Measurements from ENCODE around the gene IFIT1B. TPM values are rescaled to one million over a fixed set of nuclear protein-coding genes. Genes with fewer than 3 reads are reported as not detected.
A peak's percentile ranks its signal among the peaks of the same experiment; 100 is the strongest.

IFIT1B gene
- polyA plus RNA-seq, 3 donors: not detected

DNA sequence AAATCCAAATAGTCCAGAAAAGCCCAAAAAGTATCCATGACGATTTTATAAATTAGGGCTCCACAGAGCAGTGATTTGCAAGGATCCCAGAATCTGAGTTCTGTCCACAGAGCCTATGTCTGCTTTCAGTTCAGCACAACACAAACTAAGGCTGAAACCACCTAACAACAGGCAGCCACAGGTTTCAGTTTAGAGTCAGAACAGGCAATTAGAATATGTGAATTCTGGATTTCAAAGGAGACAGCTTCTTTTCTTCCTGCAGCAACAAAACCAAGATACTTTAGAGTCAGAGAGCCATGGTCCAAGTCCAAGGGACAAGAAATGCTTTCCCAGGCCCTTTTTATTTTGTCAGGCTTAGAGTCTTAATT, 26.5 kb upstream of the IFIT1B start:
- Mint-ChIP-seq H3K27ac (peak overlapping the region in 1 of 7 donors; percentile 77), H3K27me3 (ENCODE audit: low read depth in 3 of 3) (no peaks in the 10 kb centered on the region), H3K4me1 (peaks cover 57% of the 10 kb centered on the region), H3K9me3 (peaks cover 0 to 1% (median 0%) of the 10 kb centered on the region in 7 donors), H3K4me3 (no peak overlapping the region), H3K36me3 (peaks cover 1 to 3% of the 10 kb centered on the region in 2 donors)
- no peak for DNase-seq
- Histone ChIP-seq H3K4me2 (replicated peaks; ENCODE audit: extremely low read depth, low read length, poor library complexity, severe bottlenecking) (no peak overlapping the region), H3K36me3 (replicated peaks in 1 of 2; ENCODE audit: control insufficient read depth in 1 of 2, insufficient read depth in 2 of 2, low read length in 2 of 2) (no peaks in the 10 kb centered on the region), H2AFZ (ENCODE audit: insufficient read depth, low read depth, low read length, poor library complexity, severe bottlenecking) (no peak overlapping the region), H3K4me1 (ENCODE audit: control insufficient read depth in 1 of 2, insufficient read depth in 2 of 2, low read length in 2 of 2) (peaks cover 42 to 48% of the 10 kb centered on the region in 2 donors), H4K20me1 (ENCODE audit: insufficient read depth, low read length) (no peaks in the 10 kb centered on the region), H3K9ac (ENCODE audit: insufficient read depth, low read length, poor library complexity, severe bottlenecking) (no peak overlapping the region), H3K79me2 (ENCODE audit: insufficient read depth, low read length) (no peaks in the 10 kb centered on the region), H3K27ac (ENCODE audit: low read depth in 1 of 2, low read length in 2 of 2) (peak overlapping the region in 1 of 2 donors; percentile 28), H3K4me3 (replicated peaks in 1 of 3; ENCODE audit: low read depth in 2 of 3, low read length in 3 of 3) (no peak overlapping the region), H3K9me3 (replicated peaks in 1 of 2; ENCODE audit: control insufficient read depth in 1 of 2, insufficient read depth in 1 of 2, low read length in 2 of 2) (no peaks in the 10 kb centered on the region), H3K27me3 (ENCODE audit: control insufficient read depth in 2 of 2, insufficient read depth in 2 of 2, low read length in 2 of 2) (no peaks in the 10 kb centered on the region)
- intact Hi-C loops (cut with micrococcal nuclease): no loop called here
- WGBS (ENCODE audit: insufficient coverage): 83% methylated on average over 1 of the region's 1 CpG
- TF ChIP-seq, protein P1, sequence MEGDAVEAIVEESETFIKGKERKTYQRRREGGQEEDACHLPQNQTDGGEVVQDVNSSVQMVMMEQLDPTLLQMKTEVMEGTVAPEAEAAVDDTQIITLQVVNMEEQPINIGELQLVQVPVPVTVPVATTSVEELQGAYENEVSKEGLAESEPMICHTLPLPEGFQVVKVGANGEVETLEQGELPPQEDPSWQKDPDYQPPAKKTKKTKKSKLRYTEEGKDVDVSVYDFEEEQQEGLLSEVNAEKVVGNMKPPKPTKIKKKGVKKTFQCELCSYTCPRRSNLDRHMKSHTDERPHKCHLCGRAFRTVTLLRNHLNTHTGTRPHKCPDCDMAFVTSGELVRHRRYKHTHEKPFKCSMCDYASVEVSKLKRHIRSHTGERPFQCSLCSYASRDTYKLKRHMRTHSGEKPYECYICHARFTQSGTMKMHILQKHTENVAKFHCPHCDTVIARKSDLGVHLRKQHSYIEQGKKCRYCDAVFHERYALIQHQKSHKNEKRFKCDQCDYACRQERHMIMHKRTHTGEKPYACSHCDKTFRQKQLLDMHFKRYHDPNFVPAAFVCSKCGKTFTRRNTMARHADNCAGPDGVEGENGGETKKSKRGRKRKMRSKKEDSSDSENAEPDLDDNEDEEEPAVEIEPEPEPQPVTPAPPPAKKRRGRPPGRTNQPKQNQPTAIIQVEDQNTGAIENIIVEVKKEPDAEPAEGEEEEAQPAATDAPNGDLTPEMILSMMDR (IDR thresholded peaks at IDR 0.05): no peak

DNA sequence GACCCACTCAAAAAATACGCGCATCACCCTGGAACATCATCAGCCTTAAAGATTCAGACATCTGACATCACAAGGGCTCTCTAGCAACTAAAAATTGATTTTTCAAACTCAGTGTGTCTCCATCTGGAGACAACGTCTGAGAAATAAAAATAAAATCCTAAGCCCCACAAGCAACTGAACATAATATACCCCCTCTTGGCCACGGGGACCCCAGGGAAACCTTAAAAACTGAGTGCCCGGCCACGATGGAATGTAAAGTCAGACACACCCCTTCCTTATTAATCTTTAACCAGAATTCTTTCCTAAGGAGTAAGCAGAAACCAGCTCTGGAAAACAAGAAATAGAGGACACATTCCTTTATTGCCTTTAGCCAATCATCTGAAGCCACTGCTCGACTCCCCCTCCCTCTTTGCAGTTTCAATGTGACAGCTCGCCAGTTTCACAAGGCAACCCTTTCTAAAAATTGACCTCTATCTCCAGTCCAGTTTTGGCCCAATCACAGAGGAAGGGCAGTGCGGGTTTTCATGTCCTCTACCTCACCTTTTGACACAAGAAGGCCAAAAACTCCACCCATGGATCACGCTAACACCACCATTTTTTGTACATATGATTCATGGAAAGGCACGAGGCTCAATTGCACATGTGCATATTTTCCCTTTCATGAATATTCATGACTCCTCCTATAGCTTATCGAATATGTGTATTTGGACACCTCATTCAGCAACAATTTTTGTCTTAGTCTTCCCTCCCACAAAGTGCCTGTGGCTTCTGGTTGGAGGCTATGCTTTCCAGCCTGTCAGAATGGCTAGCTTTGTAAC, 25.9 kb upstream of the IFIT1B start:
- no peak for DNase-seq
- Mint-ChIP-seq H3K9me3 (peaks cover 0 to 1% (median 0%) of the 10 kb centered on the region in 7 donors), H3K27ac (peak overlapping the region in 1 of 7 donors; percentile 26), H3K27me3 (ENCODE audit: low read depth in 3 of 3) (no peaks in the 10 kb centered on the region), H3K4me3 (no peak overlapping the region), H3K36me3 (peaks cover 1 to 3% of the 10 kb centered on the region in 2 donors), H3K4me1 (peaks cover 52% of the 10 kb centered on the region)
- 94% methylated on average over 11 of the region's 12 CpGs for WGBS (ENCODE audit: insufficient coverage)
- Histone ChIP-seq H3K36me3 (replicated peaks in 1 of 2; ENCODE audit: control insufficient read depth in 1 of 2, insufficient read depth in 2 of 2, low read length in 2 of 2) (no peaks in the 10 kb centered on the region), H3K4me2 (replicated peaks; ENCODE audit: extremely low read depth, low read length, poor library complexity, severe bottlenecking) (no peak overlapping the region), H4K20me1 (ENCODE audit: insufficient read depth, low read length) (no peaks in the 10 kb centered on the region), H3K9ac (ENCODE audit: insufficient read depth, low read length, poor library complexity, severe bottlenecking) (no peak overlapping the region), H3K4me1 (ENCODE audit: control insufficient read depth in 1 of 2, insufficient read depth in 2 of 2, low read length in 2 of 2) (peaks cover 36 to 42% of the 10 kb centered on the region in 2 donors), H3K27me3 (ENCODE audit: control insufficient read depth in 2 of 2, insufficient read depth in 2 of 2, low read length in 2 of 2) (no peaks in the 10 kb centered on the region), H3K79me2 (ENCODE audit: insufficient read depth, low read length) (no peaks in the 10 kb centered on the region), H3K9me3 (replicated peaks in 1 of 2; ENCODE audit: control insufficient read depth in 1 of 2, insufficient read depth in 1 of 2, low read length in 2 of 2) (no peaks in the 10 kb centered on the region), H2AFZ (ENCODE audit: insufficient read depth, low read depth, low read length, poor library complexity, severe bottlenecking) (no peak overlapping the region), H3K27ac (ENCODE audit: low read depth in 1 of 2, low read length in 2 of 2) (no peak overlapping the region), H3K4me3 (replicated peaks in 1 of 3; ENCODE audit: low read depth in 2 of 3, low read length in 3 of 3) (no peak overlapping the region)
- TF ChIP-seq, protein P1 (IDR thresholded peaks at IDR 0.05): no peak
- intact Hi-C loops (cut with micrococcal nuclease): no loop called here
